Ureter (tissue), 1 donor: ENCODE data around the gene INTS1. TPM values are rescaled to one million over a fixed set of nuclear protein-coding genes. Genes with fewer than 3 reads are reported as not detected.

Experiments used
- DNase-seq: peaks from one replicate; pipeline ENCODE4 v3.0.0-alpha.2; 2020; ENCODE audit warnings: low spot score
- total RNA-seq: library from RNA; stranded (reverse); gene quantifications from one replicate; pipeline ENCODE4 v1.2.4, GENCODE V29; 2023
- donor health status: DM: yes; HTN: yes; CAD: no.

The INTS1 gene
- total RNA-seq, 1 donor from 2014 or later, result 97.5 TPM

DNA sequence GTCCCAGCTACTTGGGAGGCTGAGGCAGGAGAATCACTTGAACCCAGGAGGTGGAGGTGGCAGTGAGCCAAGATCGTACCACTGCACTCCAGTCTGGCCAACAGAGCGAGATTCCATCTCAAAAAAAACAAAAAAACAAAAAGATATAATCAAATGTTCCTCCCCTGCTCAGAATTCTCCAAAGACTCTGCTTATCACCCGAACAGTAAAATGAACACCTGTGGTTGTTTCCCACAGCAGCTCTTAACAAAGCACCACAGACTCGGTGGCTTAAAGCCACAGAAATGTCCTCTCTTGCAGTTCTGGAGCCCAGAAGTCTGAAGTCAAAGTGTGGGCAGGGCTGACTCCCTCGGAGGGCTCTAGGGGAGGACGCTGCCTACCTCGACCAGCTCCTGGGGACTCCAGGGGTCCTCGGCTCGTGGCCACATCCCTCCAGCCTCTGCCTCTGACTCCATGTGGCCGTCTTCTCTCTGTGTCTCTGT, 4.1 kb upstream of the INTS1 start:
- no peak for DNase-seq

DNA sequence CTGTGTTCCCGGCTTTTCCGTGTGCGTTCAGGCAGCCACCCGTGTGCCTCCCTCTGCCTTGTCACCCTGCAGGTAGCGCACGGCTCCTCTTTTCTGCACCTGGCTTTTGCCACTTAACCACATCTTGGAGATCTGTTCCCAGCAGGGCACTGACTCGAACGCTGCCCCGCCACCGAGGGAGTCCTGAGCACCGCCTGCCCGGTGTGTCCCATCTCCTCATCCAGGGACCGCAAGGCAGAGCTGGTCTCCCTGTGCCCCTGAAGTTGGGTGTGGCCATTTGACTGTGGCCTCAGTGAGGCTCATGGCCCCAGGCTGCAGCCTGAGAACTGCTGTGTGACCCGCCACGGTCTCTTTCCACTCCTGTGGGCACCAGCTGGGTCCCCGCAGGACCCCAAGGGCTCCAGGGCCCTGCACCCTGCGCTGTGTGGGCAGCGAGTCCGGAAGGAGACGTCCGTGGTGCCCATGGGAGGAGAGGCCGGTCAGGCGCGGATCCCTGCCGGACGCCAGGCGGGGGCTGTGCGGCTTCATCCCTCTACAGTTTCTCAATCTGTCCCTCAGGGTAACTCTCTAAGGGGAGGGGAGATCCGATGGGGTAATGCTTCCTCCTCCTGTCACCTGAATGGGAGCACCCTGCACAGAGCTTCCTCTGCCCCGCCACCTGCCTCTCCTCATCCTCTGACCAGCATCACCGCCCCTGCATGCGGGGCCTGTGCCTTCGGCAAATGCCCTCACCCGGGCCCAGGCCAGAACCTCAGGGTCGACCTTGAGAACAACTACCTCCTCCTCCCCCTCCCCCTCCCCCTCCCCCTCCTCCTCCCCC, 1.8 kb upstream of the INTS1 start:
- no peak for DNase-seq

DNA sequence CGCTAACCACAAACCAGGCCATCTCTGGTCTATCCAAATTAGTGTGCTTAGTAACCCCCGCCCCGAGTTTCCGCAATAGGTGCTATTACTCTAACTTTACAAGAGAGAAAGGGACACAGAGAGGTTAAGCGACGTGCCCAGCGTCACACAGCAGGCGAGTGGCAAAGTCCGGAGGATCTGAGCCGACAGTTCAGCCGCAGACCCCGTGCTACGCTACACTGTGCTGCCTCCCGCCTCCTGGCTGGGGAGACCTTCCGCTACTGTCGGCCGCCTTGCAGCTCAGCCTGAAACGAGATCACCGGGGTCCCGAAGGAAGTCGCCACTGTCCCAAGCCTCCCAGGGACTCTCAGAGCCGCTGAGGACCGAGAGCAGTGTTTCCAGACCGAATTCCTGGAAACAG, 799 bp downstream of the INTS1 start:
- DNase-seq, result no peak

DNA sequence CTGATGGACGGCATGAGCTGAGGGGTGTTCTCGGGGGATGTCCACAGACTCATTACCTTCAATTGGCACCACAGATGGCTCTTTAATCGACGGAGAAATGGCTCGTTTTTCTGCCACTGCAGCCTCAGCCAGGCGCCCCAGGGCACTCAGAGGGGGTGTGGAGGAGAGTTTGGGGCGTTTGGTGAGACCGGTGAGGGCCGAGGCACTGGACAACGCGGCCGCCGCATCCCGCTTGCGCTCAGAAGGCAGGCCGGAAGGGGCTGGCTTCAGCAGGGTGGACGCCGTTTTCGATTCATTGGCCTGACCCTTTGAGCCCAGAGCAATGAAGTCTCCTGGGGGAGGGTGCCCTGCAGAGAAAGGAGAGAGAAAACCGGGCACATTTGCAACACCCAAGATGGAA, 1.3 kb downstream of the INTS1 start:
- DNase-seq, result no peak

DNA sequence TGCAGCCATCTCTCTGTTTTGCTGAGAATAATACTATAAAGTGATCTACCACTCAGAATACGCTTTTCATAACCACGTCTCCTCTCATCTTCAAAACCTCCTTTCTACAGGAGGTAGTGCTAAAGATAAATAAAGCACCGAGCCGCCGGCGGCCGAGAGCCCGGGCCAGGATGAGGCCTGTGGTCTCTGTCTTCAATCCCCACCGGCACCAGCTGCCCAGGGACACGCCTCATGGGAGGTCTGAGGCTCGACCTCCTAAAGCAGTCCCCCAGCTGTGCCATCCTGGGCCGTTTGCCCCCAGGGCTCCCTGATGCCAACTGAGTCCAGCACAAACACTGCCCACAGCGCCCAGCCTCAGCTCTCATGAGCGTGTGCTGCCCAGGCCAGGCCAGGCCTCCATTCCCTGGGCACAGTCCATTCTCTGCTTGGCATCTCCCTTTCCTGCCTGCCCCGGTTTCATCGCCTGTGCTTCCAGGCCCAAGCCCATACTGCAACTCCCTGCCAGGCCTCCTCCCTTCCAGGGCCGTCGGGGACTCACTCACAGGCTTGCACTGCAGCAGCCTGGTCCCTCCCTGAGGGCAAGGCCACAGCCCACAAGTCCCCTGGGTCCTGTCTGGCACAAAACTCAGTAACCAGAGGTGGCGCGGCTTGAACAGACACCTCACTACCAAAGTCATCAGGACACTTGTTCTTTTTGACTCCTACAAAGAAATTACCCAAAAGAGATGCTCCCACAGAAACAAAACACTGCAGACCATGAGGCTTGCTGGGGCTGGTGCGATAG, 2.5 kb downstream of the INTS1 start:
- DNase-seq, result no peak

DNA sequence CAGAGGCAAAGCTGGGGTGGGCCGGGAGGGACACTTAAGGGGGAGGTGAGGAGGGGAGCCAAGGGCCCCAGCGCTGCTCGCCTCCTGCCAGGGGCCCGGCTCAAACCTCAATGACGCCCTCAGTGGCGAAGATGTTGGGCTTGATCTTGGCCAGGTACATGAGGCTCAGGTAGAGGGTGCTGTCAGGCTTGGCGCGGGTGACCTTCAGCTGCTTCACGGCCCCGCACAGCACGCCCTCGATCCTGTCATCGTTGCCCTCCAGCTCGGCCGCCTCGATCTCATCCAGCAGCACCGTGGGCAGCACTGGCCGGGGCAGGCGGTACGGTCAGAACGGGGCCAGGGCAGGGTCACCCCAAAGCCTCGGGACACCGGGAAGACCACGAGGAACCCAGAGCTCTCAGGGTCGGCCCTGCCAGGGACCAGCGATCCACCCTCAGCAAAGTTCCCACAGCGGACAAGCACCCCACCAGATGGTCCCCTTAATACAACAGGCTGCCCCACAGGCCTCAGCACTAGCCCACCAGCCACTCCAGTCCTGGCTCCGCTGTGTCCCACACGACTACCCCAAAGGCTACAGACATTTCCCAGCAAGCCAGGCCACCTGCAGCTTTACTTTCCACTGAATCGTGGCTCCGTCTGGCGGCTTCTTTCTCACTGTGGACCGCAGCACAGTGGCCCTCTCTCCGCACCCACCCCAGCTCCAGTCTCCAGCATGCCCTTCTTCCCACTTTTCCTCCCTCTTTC, 4.0 kb downstream of the INTS1 start:
- no peak for DNase-seq

DNA sequence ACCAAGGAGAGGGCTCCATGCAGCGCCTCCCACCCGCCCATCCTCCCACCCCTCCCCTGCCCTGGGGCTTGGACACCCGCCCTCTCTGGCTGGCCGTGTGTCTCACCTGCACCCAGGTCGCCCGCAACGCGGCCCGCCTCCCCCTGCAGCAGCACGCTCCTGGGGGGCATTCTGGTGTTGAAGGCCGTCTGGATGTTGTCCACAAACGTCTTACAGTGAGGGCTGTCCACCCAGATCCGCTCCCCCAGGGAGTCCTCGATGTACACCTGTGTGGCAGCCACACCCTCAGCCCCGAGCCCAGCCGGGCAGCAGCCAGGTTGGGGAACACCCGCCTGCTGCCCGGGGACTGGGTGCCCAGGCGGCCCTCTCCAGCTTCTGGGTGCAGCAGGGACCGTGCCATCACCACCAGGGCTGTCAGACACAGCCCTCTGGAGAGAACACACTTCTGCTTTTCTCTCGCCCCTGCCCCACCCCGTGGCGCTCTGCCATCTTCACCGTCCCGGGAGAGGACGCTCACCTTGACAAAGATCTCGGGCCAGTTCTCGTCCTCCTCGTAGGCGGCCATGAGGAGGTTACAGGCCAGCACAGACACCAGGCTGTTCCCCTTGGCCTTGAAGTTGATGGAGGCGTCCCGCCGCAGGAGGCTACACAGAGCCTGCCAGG, 4.7 kb downstream of the INTS1 start:
- no peak for DNase-seq

DNA sequence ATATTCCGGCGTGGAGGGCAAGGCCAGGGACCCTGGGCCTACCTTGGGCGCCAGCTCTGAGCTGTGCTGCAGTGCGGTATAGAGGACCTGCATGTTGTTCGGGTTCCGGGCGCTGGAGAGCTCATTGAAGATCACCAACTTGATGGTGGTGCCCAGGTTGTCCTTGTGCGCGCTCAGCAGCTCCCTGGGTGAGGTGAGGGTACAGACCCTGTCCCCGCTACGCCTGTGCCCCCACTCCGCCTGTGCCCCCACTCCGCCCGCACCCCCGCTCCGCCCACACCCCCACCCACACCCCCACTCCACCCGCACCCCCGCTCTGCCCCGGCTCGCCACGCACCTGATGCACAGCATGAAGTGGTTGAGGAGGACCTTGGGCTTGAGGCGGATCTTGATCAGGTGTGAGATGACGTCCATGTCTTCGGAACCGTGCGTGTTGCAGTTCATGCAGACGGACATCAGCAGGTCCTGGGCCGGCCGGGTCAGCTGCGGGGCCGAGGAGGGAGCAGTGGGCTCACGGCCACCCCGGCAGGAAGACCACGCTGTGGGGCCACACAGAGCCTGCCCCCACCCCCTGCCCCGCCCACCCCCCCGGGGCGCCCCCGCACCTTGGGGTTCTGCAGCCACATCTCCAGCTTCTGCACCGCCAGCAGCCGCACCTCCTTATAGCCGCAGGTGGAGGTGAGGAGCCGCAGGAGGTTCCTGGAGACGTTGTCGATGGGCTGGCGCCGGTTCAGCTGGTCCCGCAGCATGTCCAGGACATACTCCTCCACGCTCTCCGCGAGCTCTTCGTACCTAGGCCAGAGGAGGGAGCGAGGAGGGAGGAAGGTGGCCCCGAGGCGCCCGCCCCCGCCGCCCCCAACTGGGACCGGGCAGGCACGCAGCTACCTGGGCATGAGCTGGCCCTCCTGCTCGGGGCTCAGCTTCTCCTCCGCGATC, 5.6 kb downstream of the INTS1 start:
- DNase-seq, result no peak

DNA sequence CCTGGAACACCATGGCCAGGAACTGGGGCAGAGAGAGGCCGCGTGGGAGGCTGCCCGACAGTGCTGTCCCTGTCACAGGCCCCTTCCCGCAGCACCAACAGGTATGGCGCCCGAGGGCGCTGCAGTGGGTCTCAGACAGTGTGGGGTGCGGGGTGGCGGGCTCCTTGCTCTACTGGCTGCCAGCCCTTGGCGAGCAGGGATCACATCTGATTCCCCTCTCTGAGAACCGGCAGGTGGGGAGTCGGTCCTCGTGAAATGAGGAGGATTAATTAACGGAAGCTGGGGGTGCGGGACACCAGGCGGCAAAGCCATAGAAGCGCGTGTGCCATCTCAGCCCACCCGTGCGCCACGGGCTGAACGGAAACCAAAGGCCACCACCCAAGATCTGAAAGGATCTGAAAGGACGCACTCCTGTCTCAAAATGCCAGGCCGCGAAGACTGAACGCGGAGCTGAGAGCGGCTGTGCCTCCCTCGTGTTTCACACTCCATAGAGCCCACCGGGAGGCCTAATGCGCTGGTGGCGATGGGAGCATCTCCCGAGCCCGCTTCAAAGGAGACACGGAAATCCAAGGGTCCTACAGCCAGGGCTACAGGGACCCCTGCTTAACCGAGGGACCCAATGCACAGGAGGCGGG, 6.8 kb downstream of the INTS1 start:
- no peak for DNase-seq

DNA sequence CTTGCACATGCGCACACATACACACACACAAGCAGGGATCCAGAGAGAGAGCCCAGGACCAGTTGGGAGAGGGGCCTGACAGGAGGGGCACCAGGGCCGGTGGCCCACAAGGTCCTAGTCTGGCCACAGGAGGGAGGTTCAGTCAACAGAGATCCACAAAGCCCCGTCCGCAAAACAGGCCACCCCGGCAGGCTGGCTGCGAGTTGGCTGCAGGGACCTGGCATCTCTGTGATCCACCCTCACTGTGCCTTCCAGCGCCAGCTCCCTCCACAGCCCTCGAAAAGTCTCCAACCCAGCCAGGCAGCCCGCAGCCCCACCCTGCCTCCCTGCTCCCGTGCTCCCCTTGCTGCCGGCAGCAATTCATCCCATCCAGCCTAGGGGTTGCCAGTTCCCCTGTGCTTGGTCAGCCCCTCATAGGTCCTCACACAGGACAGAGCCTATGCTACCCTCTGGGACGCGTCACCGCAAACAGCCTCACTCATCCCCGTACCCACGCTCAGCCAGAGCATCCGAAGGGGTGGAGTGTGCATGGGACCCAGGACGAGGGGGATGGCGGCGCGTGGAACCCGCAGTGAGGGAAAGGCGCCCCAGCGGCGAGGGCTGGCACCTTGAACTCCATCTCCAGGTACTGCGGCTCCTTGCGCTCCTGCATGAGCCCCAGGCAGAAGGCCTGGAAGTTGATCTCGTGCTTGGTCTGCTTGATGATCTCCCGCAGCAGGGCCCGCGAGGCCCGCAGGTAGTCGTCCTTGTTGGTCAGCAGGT, 7.5 kb downstream of the INTS1 start:
- DNase-seq, result no peak

DNA sequence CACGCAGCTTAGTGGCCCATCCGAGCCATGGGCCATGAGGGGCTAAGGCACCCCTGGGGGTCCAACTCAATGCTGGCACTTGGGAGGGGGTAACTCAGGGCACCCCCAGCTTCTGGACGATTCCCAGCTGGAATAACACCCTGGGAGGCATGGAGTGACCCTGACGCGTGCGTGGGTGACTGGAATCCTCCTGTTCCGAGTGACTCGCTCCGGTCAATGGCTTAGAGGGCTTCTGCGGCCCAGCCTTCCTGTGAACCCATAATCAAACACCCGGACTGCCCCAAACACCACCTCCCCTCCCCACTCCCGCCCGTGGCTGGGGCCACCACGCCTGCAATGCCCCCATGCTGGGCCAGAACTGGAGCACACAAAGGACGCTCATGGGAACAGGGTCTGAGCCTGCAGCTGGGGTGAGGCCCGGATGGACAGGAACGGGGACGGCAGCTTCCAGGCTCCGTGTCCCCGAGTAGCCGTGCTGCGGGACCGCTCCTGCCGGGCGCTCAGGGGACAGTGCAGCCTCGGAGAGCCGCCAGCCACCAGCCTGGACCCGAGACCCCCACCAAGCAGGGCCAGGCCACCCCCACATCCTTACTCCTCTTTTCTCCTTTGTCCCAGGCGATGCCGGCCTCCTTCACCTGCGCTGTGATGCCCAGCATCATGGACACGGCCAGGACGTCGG, 8.5 kb downstream of the INTS1 start:
- DNase-seq, result no peak

DNA sequence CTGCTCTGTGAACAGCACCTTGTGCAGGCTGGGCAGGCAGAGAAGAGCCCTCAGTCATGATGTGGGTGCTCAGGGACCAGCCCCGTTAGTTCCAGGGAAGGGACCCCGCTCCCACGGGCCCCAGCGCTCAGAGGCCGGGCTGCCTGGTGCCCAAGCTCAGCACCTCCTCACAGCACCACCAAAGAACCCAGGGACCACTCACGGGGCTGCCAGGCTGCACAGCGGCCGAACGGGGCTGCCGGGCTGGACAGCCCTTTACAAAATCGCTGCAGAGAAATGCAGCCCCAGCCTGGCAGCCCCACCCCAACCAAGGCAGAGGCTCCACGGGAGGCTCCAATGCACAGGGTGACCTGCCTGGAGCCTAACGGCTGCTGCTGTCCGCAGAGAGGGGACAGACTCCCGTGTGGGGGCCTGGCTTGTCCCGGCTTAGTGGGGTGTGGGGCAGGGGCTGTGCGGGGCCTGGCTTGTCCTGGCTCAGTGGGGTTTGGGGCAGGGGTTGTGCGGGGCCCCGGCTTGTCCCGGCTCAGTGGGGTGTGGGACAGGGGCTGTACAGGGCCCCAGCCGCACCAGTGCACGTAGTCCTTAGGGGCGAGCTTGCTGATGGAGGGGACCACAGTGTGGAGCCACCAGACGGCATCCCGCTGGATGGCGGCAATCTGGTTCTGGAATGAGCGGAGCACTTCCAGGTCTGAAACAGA, 9.2 kb downstream of the INTS1 start:
- DNase-seq, result no peak

DNA sequence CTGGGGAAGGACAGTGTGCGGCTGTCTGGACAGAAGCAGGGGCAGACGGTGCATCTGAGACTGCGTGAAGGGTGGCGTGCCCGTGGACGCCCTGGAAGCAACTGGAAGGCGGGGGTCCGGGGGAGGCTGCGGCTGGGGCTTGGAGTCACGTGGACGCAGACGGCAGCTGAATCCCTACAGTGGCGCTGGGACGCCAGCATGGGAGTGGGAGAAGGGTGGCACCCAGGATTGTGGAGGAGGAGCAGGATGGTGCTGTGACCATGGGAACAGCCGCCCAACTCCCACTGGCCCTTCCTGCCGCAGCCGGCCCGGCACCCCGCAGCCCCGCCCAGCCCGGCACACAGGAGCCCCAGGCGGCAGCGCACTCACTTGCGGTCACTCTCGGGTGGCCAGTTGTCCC, 9.7 kb downstream of the INTS1 start:
- DNase-seq, result no peak

DNA sequence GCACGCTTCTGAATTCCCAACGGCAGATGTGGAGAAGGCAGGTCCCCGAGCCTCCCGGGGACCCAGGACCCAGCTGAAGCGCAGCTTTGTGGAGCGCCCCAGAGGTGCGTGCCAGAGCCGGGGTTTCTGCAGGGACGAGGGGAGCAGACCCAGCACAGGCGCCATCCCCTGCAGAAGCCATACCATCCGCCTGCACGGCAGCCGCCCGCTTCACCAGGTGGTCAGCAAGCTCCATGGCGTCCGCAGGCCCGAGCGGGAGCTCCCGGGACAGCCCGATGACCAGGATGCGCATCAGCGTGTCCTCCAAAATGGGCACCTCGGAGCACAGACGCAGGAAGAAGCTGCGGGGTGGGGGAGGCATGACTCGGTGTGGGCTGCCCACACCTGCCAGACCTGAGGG, 10.6 kb downstream of the INTS1 start:
- no peak for DNase-seq

DNA sequence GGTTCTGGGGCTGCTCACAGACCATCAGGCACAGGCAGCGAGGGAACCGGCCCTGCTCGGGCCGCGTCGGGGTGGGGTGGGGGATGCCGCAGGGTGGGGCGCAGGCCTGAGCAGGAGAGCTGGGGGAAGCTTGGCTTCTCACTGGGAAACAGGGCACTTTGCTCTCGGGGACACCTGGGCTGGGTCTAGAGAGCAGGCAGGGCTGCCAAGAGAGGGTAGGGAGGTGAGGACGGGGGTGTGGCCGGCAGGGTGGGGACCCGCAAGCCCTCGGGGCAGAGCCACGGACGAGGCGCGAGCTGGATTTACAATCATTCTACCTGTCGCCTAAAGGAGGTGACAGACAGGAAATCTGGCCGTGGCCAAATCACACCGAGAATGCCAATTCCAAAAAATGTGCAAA, 11.1 kb downstream of the INTS1 start:
- no peak for DNase-seq

DNA sequence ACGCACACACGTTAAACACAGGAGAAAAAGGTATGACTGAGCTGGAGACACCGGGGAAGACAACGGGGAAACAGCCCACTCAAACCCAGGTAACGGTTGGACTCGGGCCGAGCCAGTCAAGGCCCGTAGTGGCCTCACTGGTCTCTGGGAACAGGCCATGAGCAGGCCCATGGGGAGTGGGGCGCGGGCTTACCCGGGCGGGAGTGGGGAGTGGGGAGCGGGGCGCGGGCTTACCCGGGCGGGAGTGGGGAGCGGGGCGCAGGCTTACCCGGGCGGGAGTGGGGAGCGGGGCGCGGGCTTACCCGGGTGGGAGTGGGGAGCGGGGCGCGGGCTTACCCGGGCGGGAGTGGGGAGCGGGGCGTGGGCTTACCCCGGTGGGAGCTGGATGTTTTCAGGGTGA, 11.5 kb downstream of the INTS1 start:
- DNase-seq, result no peak

DNA sequence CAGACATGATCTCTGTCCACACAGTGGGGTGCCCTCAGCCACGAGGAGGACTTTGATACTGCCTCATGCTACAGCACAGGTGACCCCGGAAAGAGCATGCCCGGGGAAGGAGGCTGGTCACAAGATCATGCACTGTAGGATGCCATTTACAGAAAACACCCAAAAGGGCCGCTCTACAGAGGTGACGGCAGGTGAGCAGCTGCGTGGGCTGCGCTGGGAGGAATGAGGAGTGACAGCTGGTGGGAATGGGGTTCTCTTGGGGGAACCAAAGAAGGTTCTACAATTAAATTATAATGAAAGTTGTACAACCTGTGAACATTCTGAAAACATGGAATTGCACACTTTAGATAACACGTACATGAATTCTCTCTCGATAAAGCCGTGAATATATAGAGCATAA, 12.0 kb downstream of the INTS1 start:
- DNase-seq, result no peak

DNA sequence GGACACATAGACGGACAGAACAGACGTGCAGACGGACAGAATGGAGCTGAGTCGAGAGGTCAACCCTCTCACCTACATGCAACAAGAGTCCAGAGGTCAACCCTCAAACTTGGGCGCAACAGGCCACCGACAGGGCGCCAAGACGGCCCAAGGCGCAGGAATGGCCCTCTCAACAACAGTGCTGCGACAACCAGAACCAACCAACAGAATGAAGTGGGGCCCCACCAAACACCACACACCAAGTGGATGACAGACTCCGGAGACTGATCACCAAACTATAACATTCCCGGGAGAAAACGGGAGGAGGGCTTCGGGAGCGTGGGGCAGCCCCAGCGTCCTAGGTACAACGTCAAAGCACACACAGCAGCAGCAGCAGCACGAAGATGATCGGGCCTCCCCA, 13.4 kb downstream of the INTS1 start:
- DNase-seq, result no peak
